NT2/D1 (cell line): ENCODE results near the gene NHSL1.

Experiments used
- YY1 ChIP-seq: IDR thresholded peaks from 2 replicates; pipeline ENCODE4 v1.6.1; 2011; ENCODE audit not compliant: insufficient read length, insufficient read depth
- ZNF274 ChIP-seq: IDR thresholded peaks from 2 replicates; pipeline ENCODE4 v1.6.1; 2011; ENCODE audit warnings: mild to moderate bottlenecking, low read depth, low read length

GRCh38 chr6:138486249-138487101 is 12.8 kb downstream of the NHSL1 start:
- TF ChIP-seq YY1 (no peak), ZNF274 (no peak)
